Measurements from ENCODE around the gene KCNH6.
A peak's percentile ranks its signal among the peaks of the same experiment; 100 is the strongest.

The KCNH6 gene

DNA sequence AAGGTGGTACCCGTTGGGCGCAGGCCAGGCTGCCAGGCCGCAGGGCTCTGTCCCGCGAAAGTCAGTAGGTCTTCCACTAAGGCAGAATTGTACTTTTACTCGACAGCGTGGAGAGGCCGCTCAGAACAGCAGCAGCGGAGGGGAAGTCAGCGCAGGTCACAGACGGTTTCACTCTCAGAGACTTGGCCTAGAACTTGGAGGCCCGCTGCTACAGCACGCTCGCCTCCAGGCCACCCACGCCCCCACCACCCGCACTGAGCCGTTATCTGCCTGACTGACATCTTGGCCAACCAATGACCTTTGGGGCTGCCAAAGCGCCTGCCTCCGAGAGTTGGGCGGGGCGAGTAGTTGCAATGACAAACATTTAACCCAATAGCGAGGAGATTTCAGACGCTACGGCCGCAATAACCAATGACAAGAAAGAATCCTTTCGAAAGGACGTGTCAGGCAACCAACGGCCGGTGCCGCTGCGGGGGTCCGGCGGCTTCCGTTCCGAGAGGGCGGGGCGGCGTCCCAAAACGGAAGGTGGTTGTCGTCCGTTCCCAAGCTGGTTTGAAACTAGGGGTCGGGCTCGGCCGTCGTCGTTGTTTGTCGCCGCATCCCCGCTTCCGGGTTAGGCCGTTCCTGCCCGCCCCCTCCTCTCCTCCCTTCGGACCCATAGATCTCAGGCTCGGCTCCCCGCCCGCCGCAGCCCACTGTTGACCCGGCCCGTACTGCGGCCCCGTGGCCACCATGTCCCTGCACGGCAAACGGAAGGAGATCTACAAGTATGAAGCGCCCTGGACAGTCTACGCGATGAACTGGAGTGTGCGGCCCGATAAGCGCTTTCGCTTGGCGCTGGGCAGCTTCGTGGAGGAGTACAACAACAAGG lies 27.0 kb downstream of the KCNH6 start, which contains the start of gene DCAF7:
DCAF7 (plus strand) TSS at position 532 of the 871 bp plus-strand sequence; CDS start at position 733, 201 bp downstream.
- peak within 1 kb of the TSS; percentile 90 for H3K4me3 ChIP-seq (ENCODE audit: control insufficient read depth, low read depth, low read length)
- DNase-seq (ENCODE audit: low read depth): peak; percentile 99
- TF ChIP-seq, protein P1, sequence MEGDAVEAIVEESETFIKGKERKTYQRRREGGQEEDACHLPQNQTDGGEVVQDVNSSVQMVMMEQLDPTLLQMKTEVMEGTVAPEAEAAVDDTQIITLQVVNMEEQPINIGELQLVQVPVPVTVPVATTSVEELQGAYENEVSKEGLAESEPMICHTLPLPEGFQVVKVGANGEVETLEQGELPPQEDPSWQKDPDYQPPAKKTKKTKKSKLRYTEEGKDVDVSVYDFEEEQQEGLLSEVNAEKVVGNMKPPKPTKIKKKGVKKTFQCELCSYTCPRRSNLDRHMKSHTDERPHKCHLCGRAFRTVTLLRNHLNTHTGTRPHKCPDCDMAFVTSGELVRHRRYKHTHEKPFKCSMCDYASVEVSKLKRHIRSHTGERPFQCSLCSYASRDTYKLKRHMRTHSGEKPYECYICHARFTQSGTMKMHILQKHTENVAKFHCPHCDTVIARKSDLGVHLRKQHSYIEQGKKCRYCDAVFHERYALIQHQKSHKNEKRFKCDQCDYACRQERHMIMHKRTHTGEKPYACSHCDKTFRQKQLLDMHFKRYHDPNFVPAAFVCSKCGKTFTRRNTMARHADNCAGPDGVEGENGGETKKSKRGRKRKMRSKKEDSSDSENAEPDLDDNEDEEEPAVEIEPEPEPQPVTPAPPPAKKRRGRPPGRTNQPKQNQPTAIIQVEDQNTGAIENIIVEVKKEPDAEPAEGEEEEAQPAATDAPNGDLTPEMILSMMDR (IDR thresholded peaks at IDR 0.05; ENCODE audit: control insufficient read depth, insufficient read depth, low read depth, low read length, missing control alignments): no peak

DNA sequence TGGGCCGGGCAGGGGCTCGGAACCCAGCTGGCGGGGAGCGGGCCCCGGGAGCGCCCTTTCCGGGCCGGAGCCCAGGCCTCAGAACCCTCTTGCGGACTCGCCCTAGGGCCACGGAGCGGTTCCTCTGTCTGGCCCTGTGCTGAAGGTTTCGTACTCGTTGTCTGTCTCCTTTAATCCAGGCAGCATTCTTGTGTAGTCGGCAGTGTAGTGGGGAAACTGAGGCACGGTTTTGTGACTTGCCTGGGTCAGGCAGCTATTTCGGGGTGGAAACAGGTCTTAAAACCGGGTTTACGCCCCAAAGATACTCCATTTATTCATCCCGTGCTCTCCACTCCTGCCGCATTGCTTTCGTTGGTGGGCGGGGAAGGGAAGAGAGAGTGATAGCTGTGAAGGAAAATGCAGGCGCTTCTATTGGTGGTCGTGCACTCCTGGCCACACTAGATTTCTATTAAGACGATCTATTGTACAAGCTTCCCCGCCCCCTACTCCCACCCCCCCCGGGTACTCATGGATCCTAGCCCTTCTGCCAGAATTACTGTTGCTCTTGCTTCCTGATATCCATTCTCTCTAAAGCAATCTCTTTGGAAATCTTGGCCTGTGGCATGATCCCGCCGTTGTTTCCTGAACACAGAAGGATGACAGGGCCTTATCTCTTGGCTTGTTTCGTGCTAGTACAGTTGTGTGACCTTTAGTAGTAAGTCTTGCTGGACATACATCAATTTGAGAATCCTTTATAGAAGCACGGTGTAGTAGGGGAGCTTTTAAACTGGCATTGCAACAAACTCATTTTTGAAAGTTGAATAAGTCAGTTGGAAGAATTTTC lies 27.9 kb downstream of the KCNH6 start:
- peak overlapping the region; percentile 90 for H3K4me3 ChIP-seq (ENCODE audit: control insufficient read depth, low read depth, low read length)
- DNase-seq (ENCODE audit: low read depth): no peak
- TF ChIP-seq, protein P1 (IDR thresholded peaks at IDR 0.05; ENCODE audit: control insufficient read depth, insufficient read depth, low read depth, low read length, missing control alignments): no peak

DNA sequence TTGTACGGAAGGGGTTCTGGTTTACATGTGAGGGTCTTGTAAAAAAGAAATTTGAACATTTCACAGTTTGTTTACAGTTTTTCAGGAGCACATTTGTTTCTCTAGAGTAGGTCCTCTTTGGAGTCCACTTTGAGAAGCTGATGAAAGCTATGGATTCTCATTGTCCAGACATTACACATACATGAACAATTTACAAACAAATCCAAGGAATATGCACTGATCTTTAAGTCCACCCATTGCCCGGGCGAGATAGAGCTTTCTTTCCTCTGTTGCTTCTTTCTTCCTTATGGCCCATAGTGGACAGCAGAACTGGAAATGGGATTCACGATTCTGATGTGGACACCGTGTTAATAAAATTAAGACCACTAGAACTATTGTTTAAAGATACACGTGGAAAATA lies 29.1 kb downstream of the KCNH6 start:
- TF ChIP-seq, protein P1 (IDR thresholded peaks at IDR 0.05; ENCODE audit: control insufficient read depth, insufficient read depth, low read depth, low read length, missing control alignments): no peak
- H3K4me3 ChIP-seq (ENCODE audit: control insufficient read depth, low read depth, low read length): peak overlapping the region; percentile 90
- no peak for DNase-seq (ENCODE audit: low read depth)

DNA sequence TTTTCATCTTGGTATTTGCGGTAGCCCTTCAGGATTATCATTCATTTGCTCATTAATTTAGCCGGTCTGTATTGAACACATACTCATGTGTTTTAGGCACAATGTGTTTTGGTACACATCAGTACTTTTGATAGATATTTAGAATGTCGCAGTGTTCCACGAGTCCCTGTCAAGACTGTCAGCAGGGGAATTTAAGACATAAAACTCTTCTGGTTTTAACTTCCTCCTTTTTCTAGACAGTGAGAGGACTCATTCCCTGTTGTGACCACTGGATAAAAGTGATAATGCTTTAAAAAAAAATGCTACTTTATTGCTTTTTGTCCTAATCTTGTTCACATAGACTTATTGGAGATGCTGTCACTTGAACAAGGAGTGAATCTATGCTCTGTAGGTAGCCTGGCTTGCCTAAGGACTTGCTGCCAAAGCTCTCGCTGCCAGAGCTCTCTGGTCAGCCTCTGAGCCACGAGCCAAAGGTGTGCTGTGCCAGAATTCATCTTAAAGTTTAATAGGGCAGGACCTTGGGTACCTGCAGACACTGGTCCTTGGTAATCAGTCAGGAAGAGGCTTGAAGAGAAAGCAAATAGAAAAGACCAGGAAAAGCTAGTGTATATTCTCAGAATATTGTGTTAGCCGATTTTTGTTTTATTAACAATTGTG lies 32.5 kb downstream of the KCNH6 start:
- TF ChIP-seq, protein P1 (IDR thresholded peaks at IDR 0.05; ENCODE audit: control insufficient read depth, insufficient read depth, low read depth, low read length, missing control alignments): no peak
- no peak overlapping the region for H3K4me3 ChIP-seq (ENCODE audit: control insufficient read depth, low read depth, low read length)
- DNase-seq (ENCODE audit: low read depth): no peak

DNA sequence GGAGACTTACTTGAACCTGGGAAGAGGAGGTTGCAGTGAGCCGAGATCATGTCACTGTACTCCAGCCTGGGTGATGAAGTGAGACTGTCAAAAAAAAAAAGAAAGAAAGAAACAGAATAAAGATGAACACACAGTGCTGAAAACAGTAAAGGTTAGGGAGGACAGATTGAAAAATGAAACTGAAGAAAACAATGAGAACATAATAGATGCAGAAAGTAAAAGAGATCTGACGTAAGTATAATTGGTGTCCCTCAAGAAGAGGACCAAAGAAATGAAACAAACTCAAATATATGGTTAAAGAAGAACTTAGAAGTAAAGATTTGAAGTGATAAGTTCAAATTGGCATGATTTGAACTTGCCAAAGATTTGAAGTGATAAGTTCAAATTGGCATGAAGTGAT lies 34.3 kb downstream of the KCNH6 start:
- TF ChIP-seq, protein P1 (IDR thresholded peaks at IDR 0.05; ENCODE audit: control insufficient read depth, insufficient read depth, low read depth, low read length, missing control alignments): no peak
- no peak for DNase-seq (ENCODE audit: low read depth)
- H3K4me3 ChIP-seq (ENCODE audit: control insufficient read depth, low read depth, low read length): no peak overlapping the region

DNA sequence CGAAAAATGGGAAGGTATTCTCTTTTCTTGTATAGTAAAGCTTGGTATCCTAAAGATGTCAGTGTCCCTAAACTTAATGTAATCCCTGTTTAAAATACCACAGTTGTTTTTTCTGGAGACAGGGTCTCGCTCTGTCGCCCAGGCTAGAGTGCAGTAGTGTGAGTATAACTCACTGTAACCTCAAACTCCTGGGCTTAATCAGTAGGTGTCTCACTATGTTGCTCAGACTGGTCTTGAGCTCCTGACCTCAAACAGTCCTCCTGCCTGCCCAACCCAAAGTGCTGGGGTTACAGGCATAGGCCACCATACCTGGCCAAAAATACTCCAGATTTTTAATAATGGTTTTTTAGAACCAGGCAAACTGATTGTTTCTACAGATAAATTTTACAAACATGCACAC lies 35.3 kb downstream of the KCNH6 start:
- no peak for DNase-seq (ENCODE audit: low read depth)
- no peak overlapping the region for H3K4me3 ChIP-seq (ENCODE audit: control insufficient read depth, low read depth, low read length)

More for the DNA sequence above, 35.3 kb downstream of the KCNH6 start:
- TF ChIP-seq, protein P1 (IDR thresholded peaks at IDR 0.05; ENCODE audit: control insufficient read depth, insufficient read depth, low read depth, low read length, missing control alignments): no peak

All from AG09309 (cell line).